HuH-7 (cell line): Measurements from ENCODE around the gene TNFAIP8L2.
"Not testable (repeated sequence)": the region's sequence is repeated elsewhere in the genome, so short reads cannot be mapped to it uniquely, and the experiment has no call there.

Experiments used
- DNase-seq: peaks from one replicate; pipeline ENCODE4 v3.0.0; 2011; ENCODE audit warnings: low spot score

The TNFAIP8L2 gene

GRCh38 chr1:151146072-151146411 is 10.4 kb upstream of the TNFAIP8L2 start:
- no peak for DNase-seq

- DNase-seq: peak; percentile 92
These were observed 9.9 kb upstream of the TNFAIP8L2 start, which contains the start of gene SEMA6C for GRCh38 chr1:151146412-151147131. Gene SEMA6C, minus strand, starts transcription at chr1:151146631. Its CDS starts 4,010 bp downstream, at chr1:151142621.

DNA sequence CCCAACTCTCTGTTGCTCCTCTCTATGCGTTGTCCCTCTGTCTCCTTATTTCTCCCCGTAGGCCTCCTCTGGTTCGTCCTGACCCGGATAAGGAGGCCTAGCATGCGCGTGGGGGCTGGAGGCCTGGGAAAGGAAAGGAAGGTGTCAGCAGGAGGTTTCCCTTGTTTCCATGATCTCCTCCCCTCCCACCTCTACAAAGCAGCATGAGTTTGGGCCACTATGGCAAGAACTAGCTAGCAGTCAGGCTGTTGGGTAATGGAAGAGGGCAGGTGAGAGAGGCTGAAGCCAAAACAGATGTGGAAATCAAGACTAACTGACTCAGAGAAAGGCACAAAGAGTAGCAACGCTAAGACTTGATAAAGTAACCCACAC is 9.3 kb upstream of the TNFAIP8L2 start:
- DNase-seq: no peak

DNA sequence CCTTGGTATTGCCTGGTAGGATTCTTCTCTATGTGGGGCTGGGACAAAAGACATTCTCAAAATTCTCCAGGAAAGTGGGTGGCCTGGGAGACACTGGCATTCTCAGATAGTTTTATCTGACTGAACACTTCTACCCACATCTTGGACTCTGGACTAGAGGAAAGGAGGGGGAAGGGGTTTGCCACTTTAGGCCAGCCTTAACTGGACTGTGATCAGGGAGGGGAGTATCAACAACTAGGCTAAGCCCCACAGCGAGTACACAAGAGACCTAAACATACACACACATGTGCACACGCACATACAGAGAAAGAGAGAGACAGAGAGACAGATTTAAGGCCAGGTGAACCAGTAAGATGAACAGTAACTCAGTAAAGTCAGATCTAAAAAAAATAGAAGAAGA is 8.8 kb upstream of the TNFAIP8L2 start:
- DNase-seq: no peak

GRCh38 chr1:151157067-151157531 is 650 bp downstream of the TNFAIP8L2 start:
- no peak for DNase-seq

DNA sequence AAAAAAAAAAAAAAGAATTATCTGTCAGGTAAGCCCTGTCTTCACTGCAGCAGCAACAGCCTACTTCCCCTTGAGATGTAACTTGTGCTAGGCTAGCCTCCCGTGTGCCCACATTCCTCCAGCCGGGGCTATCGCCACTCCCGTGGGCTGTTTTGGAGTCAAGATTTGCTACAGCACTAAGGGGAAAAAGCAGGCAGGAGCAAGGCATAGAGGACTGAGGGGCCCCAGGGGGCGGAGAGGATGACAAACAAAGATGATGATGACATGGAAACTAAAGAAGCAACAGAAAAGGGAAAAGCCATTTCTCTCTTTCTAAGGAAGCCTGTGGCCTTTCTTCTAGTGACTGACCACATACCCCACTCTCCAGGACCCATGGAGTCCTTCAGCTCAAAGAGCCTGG is 1.9 kb downstream of the TNFAIP8L2 start:
- no peak for DNase-seq

DNA sequence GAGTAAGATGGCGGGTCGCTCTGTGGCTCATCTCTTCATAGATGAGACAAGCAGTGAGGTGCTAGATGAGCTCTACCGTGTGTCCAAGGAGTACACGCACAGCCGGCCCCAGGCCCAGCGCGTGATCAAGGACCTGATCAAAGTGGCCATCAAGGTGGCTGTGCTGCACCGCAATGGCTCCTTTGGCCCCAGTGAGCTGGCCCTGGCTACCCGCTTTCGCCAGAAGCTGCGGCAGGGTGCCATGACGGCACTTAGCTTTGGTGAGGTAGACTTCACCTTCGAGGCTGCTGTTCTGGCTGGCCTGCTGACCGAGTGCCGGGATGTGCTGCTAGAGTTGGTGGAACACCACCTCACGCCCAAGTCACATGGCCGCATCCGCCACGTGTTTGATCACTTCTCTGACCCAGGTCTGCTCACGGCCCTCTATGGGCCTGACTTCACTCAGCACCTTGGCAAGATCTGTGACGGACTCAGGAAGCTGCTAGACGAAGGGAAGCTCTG is 2.4 kb downstream of the TNFAIP8L2 start:
- DNase-seq: no peak

- DNase-seq: no peak
These were observed 2.9 kb downstream of the TNFAIP8L2 start for GRCh38 chr1:151159373-151159772.

DNA sequence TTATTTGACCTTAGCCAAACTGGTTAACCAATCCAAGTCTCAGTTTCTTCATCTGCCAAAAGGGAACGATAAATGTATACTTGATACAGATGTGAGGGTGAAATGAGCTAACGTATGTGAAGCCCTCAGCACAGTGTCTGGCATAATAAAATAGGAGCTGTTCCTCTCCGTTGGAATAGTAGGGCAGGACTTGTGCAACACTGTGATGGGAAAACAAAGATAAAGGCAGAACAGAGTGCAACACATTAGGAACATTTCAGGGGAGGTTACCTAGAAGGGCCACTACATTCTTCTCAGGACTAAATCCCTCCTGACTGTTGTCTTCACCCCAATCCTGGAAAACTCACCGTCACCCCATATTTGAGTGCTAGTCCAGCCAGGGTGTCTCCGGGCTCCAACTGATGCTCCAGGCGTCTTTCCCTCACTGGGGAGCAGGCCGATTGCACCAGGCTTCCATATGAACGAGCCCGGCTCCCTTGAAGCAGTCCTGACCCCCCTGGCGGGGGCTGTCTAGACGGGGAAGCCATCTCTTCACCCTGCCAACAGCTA is 8.4 kb downstream of the TNFAIP8L2 start:
- no peak for DNase-seq

GRCh38 chr1:151165281-151165737 is 8.9 kb downstream of the TNFAIP8L2 start:
- no peak for DNase-seq

- DNase-seq: peak; percentile 83
These were observed 9.5 kb downstream of the TNFAIP8L2 start, which contains the start of the genes LYSMD1 and SCNM1 for GRCh38 chr1:151165738-151166504. Gene LYSMD1, minus strand, starts transcription at chr1:151165902. Its CDS starts 644 bp downstream, at chr1:151165258. Gene SCNM1, plus strand, starts transcription at chr1:151166144. Its CDS starts 9 bp downstream, at chr1:151166153.

GRCh38 chr1:151166505-151166956 is 10.1 kb downstream of the TNFAIP8L2 start:
- no peak for DNase-seq

DNA sequence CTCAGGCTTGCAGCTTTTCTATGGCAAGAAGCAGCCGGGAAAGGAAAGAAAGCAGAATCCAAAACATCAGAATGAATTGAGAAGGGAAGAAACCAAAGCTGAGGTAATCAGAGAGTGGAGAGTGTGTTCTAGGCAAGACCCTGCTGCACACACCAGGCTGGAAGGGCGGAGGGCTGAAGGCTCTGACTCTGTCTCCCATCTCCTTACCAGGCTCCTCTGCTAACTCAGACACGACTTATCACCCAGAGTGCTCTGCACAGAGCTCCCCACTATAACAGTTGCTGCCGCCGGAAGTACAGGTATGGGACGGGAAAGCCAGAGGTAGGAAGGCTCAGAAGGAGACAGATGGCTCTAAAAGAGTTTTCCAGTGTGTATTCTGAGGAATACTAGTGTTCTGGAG is 10.7 kb downstream of the TNFAIP8L2 start:
- DNase-seq: no peak

DNA sequence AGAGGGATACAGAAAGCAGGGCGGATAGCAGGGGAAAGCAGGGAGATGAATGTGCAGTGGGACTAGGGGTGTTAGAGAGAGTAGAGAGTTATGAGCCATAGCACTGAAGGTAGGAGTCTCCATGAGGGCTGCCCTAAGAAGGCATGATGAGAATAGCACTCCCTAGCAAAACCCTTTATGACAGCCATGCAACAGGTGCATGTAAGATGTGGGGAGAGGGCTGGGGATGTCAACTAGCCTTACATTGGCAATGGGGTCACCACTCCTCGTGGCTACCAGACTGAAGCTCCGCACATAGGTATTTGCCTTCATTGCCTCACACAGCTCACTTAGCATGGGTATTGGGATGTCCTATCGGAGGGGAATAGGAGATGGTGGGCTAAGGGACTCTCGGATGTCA is 14.7 kb downstream of the TNFAIP8L2 start:
- no peak for DNase-seq

DNA sequence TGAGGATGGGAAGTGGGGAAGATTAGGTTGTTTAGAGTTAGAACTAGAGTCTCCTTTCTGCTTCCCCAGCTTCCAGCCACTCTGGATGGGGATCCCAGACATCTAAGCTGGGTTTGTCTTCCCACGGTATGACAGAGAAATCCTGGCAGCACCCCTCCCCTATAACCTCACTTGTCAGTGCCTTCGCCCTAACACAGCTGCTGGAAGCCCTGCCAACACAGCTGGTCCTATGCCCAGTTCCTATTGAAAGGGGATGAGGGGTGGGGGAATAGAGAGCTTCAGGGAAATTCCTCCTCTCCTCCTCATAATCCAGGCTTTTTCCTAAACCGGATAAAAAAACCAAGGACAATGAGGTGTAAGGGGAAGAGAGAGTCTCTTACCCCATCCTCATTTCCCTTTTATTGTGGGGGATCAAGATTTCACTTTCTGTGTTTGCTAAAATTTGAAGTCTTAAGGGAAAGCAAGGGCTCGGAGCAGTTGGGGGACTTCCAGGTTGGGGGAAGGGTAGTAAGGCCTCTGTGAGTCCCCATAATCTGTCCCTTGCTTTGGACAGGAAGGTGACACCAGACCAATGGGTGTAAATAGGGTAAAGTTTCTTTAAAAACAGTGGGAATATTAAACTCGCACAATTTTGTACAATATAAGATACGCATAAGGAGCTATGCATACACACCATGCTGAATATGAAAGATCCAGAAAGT is 18.7 kb downstream of the TNFAIP8L2 start:
- no peak for DNase-seq

- no peak for DNase-seq
These were observed 19.4 kb downstream of the TNFAIP8L2 start, which contains the start of gene TMOD4 for GRCh38 chr1:151175863-151176262. Gene TMOD4, minus strand, starts transcription at chr1:151175981. Its CDS starts 1,106 bp downstream, at chr1:151174875.

DNA sequence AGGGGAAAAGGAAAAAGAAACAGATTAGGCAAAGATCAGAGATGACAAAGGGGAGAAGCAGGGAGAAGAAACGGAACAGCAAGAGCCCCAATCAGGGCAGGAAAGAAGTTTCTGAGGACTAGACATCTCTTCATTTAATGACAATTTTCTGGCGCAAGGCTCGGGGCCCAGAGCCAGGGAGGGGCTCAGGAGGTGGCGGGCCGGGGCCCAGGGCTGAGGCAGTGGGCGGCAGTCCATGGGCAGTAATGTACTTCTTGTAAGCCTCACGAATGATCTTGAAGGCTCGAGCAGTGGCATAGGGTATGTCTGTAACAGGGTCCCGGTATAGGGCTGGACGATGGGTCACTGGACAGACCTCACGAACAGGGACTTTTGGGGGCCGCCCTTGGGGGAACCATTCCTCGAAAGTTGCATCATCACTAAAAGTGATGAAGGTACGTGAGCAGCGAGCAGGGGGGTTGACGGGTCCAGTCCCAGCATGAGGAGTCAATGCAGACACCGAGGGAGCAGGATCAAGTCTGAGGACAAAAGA is 20.1 kb downstream of the TNFAIP8L2 start:
- no peak for DNase-seq

DNA sequence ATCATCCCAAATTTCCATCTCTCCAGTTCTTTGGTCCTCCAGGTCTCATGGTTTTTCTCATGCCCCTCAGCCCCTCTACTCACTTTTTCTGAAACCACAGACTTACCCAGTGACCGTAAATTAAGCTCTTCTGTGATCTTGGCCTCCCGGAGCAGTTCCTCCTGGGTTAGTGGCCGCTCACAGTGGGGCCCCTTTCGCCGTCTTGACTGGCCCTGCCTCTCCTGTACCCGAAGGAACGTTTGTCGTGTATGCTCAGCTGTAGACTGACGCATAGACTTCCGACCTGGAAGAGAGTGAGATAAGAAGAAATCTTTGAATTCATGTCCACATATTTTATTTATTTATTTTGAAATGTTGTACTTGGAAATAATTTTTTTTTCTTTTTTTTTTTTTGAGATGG is 27.8 kb downstream of the TNFAIP8L2 start:
- no peak for DNase-seq

- DNase-seq: no peak
These were observed 30.8 kb downstream of the TNFAIP8L2 start for GRCh38 chr1:151187205-151187604.

- not testable (repeated sequence) for DNase-seq
These were observed 32.2 kb downstream of the TNFAIP8L2 start for GRCh38 chr1:151188667-151189066.

DNA sequence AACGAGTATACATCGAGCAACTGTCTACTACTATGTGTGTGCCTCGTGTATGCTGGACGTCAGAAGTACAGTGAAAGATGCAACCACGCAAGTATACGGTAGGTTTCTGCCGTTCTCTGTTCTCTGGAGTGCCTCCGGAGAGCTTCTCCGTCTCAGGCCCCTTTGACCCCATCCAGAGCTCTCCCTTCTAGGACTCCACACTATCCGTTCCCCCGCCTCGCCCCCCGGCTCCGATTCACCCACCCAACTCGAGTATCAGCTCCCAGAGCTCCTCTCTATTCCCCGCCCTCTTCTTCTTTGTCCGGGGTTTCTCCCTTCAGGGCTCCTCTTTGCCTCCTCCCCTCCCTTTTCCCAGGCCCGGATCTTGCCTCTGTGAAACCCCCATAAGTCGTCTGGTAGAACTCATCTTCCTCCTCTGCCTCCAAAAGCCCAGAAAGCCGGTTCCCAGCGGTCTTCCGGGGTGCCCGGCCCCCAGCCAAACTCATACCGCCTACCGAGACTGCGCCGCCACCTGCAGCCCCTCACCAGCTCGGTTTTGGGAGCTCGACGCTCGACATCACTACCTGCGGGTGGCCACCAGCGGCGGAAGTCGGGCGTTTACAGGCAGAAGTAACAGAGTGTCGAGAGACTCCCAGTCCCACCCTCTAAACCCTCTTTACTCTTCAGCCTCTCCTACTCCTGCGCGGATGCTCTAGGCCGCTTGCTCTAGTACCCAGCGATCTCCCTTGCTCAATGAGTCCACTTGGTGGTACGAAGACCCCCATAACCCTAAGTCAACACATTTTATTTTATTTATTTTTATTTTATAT is 33.4 kb downstream of the TNFAIP8L2 start, which contains the start of gene VPS72:
Gene VPS72 (minus strand): TSS at position 561 of the 809 bp plus-strand sequence. CDS start 76 bp downstream, at position 485.
- peak; percentile 78 for DNase-seq
